MM.1S (cell line): Measurements from ENCODE around the gene MINK1.

Experiments
- DNase-seq: peaks from one replicate; pipeline ENCODE4 v3.0.0-alpha.2; 2015
- H2AFZ ChIP-seq: fragments of 300-600 bp; sonication (generic); 2 replicates; pipeline ENCODE4 v1.6.0; 2016; ENCODE audit warnings: antibody characterized with exemption, low read length
- H3F3A ChIP-seq: fragments of 300-600 bp; sonication (generic); 2 replicates; pipeline ENCODE4 v1.6.1; 2016; ENCODE audit warnings: mild to moderate bottlenecking, antibody characterized with exemption, low read length, moderate library complexity, mixed read lengths; ENCODE audit not compliant: insufficient read depth
- H3K27ac ChIP-seq: fragments of 300-600 bp; sonication (generic); 2 replicates; pipeline ENCODE4 v1.5.1; 2016; ENCODE audit warnings: mild to moderate bottlenecking, low read length
- H3K27me3 ChIP-seq: fragments of 300-600 bp; sonication (generic); replicated peaks from 2 replicates; pipeline ENCODE4 v1.6.0; 2016; ENCODE audit warnings: low read length; ENCODE audit not compliant: insufficient read depth
- H3K36me3 ChIP-seq: fragments of 300-600 bp; sonication (generic); replicated peaks from 2 replicates; pipeline ENCODE4 v1.6.1; 2016; ENCODE audit warnings: mild to moderate bottlenecking, low read length, mixed read lengths; ENCODE audit not compliant: insufficient read depth
- H3K4me1 ChIP-seq: fragments of 300-600 bp; sonication (generic); 2 replicates; pipeline ENCODE4 v1.6.1; 2016; ENCODE audit warnings: low read length, mixed read lengths
- H3K4me2 ChIP-seq: fragments of 300-600 bp; sonication (generic); 2 replicates; pipeline ENCODE4 v1.6.0; 2016; ENCODE audit warnings: low read depth, low read length
- H3K4me3 ChIP-seq: fragments of 300-600 bp; sonication (generic); 2 replicates; pipeline ENCODE4 v1.5.1; 2016; ENCODE audit warnings: low read length, mixed read lengths
- H3K79me2 ChIP-seq: fragments of 300-600 bp; sonication (generic); 2 replicates; pipeline ENCODE4 v1.6.1; 2016; ENCODE audit warnings: mixed run types, low read length, mixed read lengths
- H3K9ac ChIP-seq: fragments of 300-600 bp; sonication (generic); 2 replicates; pipeline ENCODE4 v1.6.1; 2016; ENCODE audit warnings: low read length, mixed read lengths
- H3K9me2 ChIP-seq: fragments of 300-600 bp; sonication (generic); replicated peaks from 2 replicates; pipeline ENCODE4 v1.6.1; 2016; ENCODE audit warnings: mild to moderate bottlenecking, low read length, mixed read lengths; ENCODE audit not compliant: insufficient read depth
- H3K9me3 ChIP-seq: fragments of 300-600 bp; sonication (generic); replicated peaks from 2 replicates; pipeline ENCODE4 v1.6.1; 2016; ENCODE audit warnings: mild to moderate bottlenecking, low read length, mixed read lengths; ENCODE audit not compliant: insufficient read depth
- H4K20me1 ChIP-seq: fragments of 300-600 bp; sonication (generic); 2 replicates; pipeline ENCODE4 v1.6.1; 2016; ENCODE audit warnings: mild to moderate bottlenecking, low read length, moderate library complexity, mixed read lengths; ENCODE audit not compliant: insufficient read depth
- CTCF ChIP-seq: fragments of 300-600 bp; sonication (generic); IDR thresholded peaks from 2 replicates; pipeline ENCODE4 v1.5.1; 2016; ENCODE audit warnings: antibody characterized with exemption, low read length, mixed read lengths
- EZH2 ChIP-seq: fragments of 300-600 bp; sonication (generic); optimal IDR thresholded peaks from 2 replicates; pipeline ENCODE3; 2017; ENCODE audit warnings: low read depth, mild to moderate bottlenecking, antibody characterized with exemption, low read length, mixed read lengths
- EZH2phosphoT487 ChIP-seq: fragments of 300-600 bp; sonication (generic); IDR thresholded peaks from 2 replicates; pipeline ENCODE4 v1.6.1; 2018; ENCODE audit warnings: antibody characterized with exemption, low read length

Gene MINK1

GRCh38 chr17:4893721-4894560, 60.8 kb downstream of the MINK1 start:
- H3K9me3 ChIP-seq, result no peaks in the 10 kb centered on the region
- H3K4me1 ChIP-seq, result no peaks in the 10 kb centered on the region
- H3K36me3 ChIP-seq, result no peaks in the 10 kb centered on the region
- no peak overlapping the region for H3K4me2 ChIP-seq
- H3K9ac ChIP-seq, result no peak overlapping the region
- H3K79me2 ChIP-seq, result no peaks in the 10 kb centered on the region
- H3K9me2 ChIP-seq, result no peaks in the 10 kb centered on the region
- H3K4me3 ChIP-seq, result no peak overlapping the region
- H3K27ac ChIP-seq, result no peak overlapping the region
- no peak for DNase-seq
- H3K27me3 ChIP-seq, result no peaks in the 10 kb centered on the region
- no peak overlapping the region for H2AFZ ChIP-seq
- no peaks in the 10 kb centered on the region for H4K20me1 ChIP-seq
- no peaks in the 10 kb centered on the region for H3F3A ChIP-seq
- TF ChIP-seq EZH2phosphoT487 (no peak), CTCF (no peak), EZH2 (no peak)

- Histone ChIP-seq H3K79me2 (no peaks in the 10 kb centered on the region), H3K4me3 (no peak overlapping the region), H3K27me3 (no peaks in the 10 kb centered on the region), H3K4me2 (no peak overlapping the region), H3F3A (no peaks in the 10 kb centered on the region), H4K20me1 (no peaks in the 10 kb centered on the region), H3K9me2 (no peaks in the 10 kb centered on the region), H3K9ac (no peak overlapping the region), H3K9me3 (no peaks in the 10 kb centered on the region), H3K36me3 (no peaks in the 10 kb centered on the region), H3K27ac (no peak overlapping the region), H2AFZ (no peak overlapping the region), H3K4me1 (no peaks in the 10 kb centered on the region)
- DNase-seq, result no peak
- TF ChIP-seq EZH2phosphoT487 (no peak), EZH2 (no peak), CTCF (no peak)
These were observed 62.0 kb downstream of the MINK1 start for GRCh38 chr17:4895121-4895520.

GRCh38 chr17:4895657-4896331, 62.7 kb downstream of the MINK1 start:
- H4K20me1 ChIP-seq, result no peaks in the 10 kb centered on the region
- no peaks in the 10 kb centered on the region for H3K4me1 ChIP-seq
- TF ChIP-seq EZH2, result no peak
- no peak for TF ChIP-seq EZH2phosphoT487
- no peak for TF ChIP-seq CTCF
- H2AFZ ChIP-seq, result no peak overlapping the region
- no peaks in the 10 kb centered on the region for H3K9me3 ChIP-seq
- no peaks in the 10 kb centered on the region for H3K9me2 ChIP-seq
- no peaks in the 10 kb centered on the region for H3F3A ChIP-seq
- H3K4me2 ChIP-seq, result no peak overlapping the region
- no peaks in the 10 kb centered on the region for H3K79me2 ChIP-seq
- no peak overlapping the region for H3K27ac ChIP-seq
- H3K36me3 ChIP-seq, result no peaks in the 10 kb centered on the region
- DNase-seq, result no peak
- H3K9ac ChIP-seq, result no peak overlapping the region
- no peak overlapping the region for H3K4me3 ChIP-seq
- H3K27me3 ChIP-seq, result no peaks in the 10 kb centered on the region
